ENCODE measurements around the gene MAST4.
"Not testable (repeated sequence)": the region's sequence is repeated elsewhere in the genome, so short reads cannot be mapped to it uniquely, and the experiment has no call there.

The MAST4 gene

DNA sequence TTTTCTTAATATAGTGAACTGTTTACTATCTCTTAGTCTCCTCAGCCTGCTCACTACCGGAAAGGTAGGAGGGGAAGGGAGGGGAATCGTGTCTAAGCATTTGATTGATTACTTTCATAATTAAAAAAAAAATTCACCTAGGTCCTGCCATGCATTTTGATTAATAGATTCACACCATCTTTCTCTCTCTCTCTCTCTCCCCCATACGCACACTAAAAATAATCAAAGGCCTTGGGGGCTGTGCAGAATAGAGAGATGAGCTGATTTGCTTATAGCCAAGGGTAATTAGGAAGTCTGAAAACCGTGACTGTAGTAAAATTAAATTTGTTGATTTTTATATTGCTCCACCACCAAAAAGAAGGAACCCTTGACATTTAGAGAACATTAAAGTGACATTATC, 550.8 kb downstream of the MAST4 start:
- DNase-seq, result no peak

GRCh38 chr5:67147760-67148159, 551.6 kb downstream of the MAST4 start:
- DNase-seq, result no peak

DNA sequence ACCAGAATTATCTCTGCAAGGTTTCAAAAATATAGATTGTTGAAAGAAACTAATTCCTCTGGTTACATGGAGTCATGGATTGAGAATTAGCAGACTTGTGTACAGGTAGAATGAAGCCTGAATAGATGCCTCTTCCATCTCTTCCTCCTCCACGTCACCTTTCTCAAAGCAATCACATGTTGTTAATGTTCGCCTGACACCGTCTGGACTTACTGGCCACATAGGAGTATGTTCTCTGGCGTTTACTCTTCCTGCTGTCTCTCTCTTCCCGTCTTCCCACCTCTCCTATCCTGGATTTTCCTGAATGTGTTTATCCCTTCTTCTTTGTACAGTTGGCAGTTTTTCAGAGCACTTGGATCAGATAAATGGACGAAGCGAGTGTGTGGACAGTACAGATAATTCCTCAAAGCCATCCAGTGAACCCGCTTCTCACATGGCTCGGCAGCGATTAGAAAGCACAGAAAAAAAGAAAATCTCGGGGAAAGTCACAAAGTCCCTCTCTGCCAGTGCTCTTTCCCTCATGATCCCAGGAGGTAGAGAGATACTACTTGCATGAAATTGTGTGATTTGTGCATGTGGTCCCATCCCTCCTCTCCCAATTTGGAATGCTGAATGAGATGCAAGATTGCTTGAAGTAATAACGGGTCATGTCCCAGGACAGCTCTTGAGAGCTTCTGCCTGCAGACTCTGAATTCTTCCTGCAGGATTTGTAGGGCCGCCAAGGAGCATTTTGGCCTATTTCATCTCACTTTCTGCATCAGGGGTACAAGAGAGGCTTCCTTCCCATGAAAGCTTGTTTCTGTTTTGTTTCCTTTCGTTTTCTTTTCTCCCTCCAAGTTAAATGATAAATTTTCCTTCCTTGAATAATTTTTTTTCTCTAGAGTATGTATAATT, 553.1 kb downstream of the MAST4 start:
- no peak for DNase-seq

- DNase-seq, result no peak
These were observed 553.8 kb downstream of the MAST4 start for GRCh38 chr5:67149951-67150523.

- no peak for DNase-seq
These were observed 556.2 kb downstream of the MAST4 start for GRCh38 chr5:67152400-67152799.

GRCh38 chr5:67153292-67153691, 557.1 kb downstream of the MAST4 start:
- no peak for DNase-seq

- DNase-seq, result no peak
These were observed 558.5 kb downstream of the MAST4 start for GRCh38 chr5:67154556-67155206.

GRCh38 chr5:67156976-67157583, 560.9 kb downstream of the MAST4 start:
- peak; percentile 31 to 32 for DNase-seq

DNA sequence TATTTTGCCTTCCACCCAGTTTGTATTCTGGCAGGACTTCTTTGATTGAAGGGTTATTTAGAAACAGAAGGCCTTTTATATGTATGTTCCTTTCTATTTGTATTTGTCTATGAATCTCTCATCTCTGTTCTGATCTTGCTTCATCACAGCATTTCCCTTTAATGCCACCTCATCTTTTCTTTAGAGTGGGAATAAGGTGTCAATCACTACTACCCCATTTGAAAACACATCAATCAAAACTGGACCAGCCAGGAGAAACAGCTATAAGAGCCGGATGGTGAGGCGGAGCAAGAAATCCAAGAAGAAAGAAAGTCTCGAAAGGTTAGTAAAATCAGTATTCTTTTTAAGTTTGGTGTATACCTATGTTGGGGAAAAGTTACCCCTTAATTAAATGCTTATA, 564.1 kb downstream of the MAST4 start:
- DNase-seq, result no peak

DNA sequence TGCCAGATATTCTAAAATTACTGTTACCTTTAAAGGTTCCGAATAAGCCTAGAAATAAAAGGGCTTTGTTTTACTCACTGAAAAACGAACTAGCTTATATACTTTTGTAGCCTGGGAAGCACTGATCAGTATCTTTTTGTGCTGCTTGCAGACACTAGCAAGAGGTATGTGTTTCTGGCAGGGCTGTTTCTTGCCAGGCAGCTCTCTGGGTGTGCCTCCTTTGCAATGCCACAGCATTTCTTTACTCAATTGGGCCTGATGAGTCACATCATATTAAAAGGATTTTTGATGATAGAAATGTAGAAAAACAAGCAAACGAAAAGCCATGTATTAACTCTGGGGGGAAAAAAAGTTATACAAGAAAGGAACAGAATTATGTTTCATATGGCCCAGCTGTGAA, 564.8 kb downstream of the MAST4 start:
- peak in 1 of 2 experiments; percentile 49 for DNase-seq

DNA sequence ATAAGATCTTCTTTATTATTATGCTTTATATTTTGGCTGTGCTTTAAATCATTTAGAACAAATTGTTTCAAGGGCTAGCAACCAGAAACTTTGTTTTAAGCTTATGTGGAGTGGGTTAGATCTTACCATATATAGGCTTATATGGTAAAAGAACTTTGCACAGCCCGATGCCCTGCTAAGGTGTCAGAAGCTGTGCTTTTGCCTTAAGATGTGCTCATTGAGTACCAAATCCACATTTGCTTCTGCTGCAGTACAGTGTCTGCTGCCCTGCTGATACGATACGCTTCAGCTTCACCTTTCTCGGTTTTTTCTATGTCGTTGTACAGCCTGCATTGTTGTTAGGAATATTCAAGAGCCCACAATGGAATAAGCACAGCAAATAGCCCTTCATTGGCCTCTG, 565.6 kb downstream of the MAST4 start:
- no peak for DNase-seq

DNA sequence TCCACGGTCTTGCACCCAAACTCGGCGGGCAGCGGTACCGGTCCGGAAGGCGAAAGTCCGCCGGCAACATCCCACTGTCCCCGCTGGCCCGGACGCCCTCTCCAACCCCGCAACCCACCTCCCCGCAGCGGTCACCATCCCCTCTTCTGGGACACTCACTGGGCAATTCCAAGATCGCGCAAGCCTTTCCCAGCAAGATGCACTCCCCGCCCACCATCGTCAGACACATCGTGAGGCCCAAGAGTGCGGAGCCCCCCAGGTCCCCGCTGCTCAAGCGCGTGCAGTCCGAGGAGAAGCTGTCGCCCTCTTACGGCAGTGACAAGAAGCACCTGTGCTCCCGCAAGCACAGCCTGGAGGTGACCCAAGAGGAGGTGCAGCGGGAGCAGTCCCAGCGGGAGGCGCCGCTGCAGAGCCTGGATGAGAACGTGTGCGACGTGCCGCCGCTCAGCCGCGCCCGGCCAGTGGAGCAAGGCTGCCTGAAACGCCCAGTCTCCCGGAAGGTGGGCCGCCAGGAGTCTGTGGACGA, 567.1 kb downstream of the MAST4 start:
- no peak for DNase-seq

- DNase-seq, result no peak
These were observed 567.8 kb downstream of the MAST4 start for GRCh38 chr5:67163863-67164595.

DNA sequence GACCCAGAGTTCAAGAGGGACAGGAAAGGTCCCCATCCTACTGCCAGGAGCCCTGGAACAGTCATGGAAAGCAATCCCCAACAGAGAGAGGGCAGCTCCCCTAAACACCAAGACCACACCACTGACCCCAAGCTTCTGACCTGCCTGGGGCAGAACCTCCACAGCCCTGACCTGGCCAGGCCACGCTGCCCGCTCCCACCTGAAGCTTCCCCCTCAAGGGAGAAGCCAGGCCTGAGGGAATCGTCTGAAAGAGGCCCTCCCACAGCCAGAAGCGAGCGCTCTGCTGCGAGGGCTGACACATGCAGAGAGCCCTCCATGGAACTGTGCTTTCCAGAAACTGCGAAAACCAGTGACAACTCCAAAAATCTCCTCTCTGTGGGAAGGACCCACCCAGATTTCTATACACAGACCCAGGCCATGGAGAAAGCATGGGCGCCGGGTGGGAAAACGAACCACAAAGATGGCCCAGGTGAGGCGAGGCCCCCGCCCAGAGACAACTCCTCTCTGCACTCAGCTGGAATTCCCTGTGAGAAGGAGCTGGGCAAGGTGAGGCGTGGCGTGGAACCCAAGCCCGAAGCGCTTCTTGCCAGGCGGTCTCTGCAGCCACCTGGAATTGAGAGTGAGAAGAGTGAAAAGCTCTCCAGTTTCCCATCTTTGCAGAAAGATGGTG, 568.8 kb downstream of the MAST4 start:
- DNase-seq, result no peak

DNA sequence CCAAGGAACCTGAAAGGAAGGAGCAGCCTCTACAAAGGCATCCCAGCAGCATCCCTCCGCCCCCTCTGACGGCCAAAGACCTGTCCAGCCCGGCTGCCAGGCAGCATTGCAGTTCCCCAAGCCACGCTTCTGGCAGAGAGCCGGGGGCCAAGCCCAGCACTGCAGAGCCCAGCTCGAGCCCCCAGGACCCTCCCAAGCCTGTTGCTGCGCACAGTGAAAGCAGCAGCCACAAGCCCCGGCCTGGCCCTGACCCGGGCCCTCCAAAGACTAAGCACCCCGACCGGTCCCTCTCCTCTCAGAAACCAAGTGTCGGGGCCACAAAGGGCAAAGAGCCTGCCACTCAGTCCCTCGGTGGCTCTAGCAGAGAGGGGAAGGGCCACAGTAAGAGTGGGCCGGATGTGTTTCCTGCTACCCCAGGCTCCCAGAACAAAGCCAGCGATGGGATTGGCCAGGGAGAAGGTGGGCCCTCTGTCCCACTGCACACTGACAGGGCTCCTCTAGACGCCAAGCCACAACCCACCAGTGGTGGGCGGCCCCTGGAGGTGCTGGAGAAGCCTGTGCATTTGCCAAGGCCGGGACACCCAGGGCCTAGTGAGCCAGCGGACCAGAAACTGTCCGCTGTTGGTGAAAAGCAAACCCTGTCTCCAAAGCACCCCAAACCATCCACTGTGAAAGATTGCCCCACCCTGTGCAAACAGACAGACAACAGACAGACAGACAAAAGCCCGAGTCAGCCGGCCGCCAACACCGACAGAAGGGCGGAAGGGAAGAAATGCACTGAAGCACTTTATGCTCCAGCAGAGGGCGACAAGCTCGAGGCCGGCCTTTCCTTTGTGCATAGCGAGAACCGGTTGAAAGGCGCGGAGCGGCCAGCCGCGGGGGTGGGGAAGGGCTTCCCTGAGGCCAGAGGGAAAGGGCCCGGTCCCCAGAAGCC, 569.6 kb downstream of the MAST4 start:
- peak; percentile 66 to 67 for DNase-seq

GRCh38 chr5:67166460-67167285, 570.5 kb downstream of the MAST4 start:
- DNase-seq, result peak; percentile 54 to 57

GRCh38 chr5:67168069-67168468, 571.9 kb downstream of the MAST4 start:
- DNase-seq, result no peak

- no peak for DNase-seq
These were observed 574.6 kb downstream of the MAST4 start for GRCh38 chr5:67170767-67171166.

DNA sequence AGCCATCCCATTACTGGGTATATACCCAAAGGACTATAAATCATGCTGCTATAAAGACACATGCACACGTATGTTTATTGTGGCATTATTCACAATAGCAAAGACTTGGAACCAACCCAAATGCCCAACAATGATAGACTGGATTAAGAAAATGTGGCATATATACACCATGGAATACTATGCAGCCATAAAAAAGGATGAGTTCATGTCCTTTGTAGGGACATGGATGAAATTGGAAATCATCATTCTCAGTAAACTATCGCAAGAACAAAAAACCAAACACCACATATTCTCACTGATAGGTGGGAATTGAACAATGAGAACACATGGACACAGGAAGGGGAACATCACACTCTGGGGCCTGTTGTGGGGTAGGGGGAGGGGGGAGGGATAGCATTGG, 577.2 kb downstream of the MAST4 start:
- DNase-seq, result not testable (repeated sequence)

DNA sequence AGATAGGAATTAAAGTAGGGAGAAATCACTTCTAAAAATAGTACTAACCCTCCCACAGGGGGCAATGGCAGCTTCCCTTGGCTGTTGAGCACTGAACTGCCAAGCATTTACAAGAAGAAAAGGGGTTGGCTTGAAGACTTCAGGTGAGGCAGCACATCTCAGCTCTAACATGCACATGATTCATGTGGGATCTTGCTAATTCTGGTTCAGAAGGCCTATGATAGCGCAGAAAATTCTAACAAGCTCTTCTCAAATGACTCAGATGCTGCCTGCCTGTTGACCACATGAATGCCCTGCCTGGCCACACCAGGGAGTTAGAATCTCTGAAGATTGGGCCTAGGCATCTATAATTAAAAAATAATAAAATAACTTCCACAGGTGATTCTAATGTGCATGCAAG, 577.8 kb downstream of the MAST4 start:
- no peak for DNase-seq
